OCI-LY1 (cell line): Measurements from ENCODE around the gene CCDC18.

ENCODE experiments used
- H2AFZ ChIP-seq: fragments of 200-600 bp; sonication (generic), shearing (Covaris generic); 2 replicates; pipeline ENCODE4 v1.6.0; 2014; ENCODE audit warnings: antibody characterized with exemption, mild to moderate bottlenecking, low read length
- H3F3A ChIP-seq: fragments of 200-600 bp; sonication (generic), shearing (Covaris generic); 2 replicates; pipeline ENCODE4 v1.6.0; 2014; ENCODE audit warnings: mild to moderate bottlenecking, antibody characterized with exemption, low read length, moderate library complexity; ENCODE audit not compliant: insufficient read depth
- H3K27ac ChIP-seq: fragments of 200-600 bp; sonication (generic); 2 replicates; pipeline ENCODE4 v1.5.1; 2014; ENCODE audit warnings: low read length, mixed run types, mild to moderate bottlenecking, low read depth; ENCODE audit not compliant: poor library complexity, severe bottlenecking
- H3K27me3 ChIP-seq: fragments of 200-600 bp; sonication (generic); 2 replicates; pipeline ENCODE4 v1.6.0; 2014; ENCODE audit warnings: antibody characterized with exemption, mild to moderate bottlenecking, low read length, moderate library complexity; ENCODE audit not compliant: insufficient read depth
- H3K36me3 ChIP-seq: fragments of 200-600 bp; sonication (generic); 2 replicates; pipeline ENCODE4 v1.6.1; 2014; ENCODE audit warnings: mild to moderate bottlenecking, antibody characterized with exemption, low read length, moderate library complexity, mixed read lengths; ENCODE audit not compliant: insufficient read depth
- H3K4me1 ChIP-seq: fragments of 200-600 bp; sonication (generic); 2 replicates; pipeline ENCODE4 v1.5.1; 2014; ENCODE audit warnings: mild to moderate bottlenecking, low read length, moderate library complexity; ENCODE audit not compliant: insufficient read depth, severe bottlenecking
- H3K4me2 ChIP-seq: fragments of 200-600 bp; sonication (generic), shearing (Covaris generic); 2 replicates; pipeline ENCODE4 v1.6.1; 2014; ENCODE audit warnings: low read length
- H3K4me3 ChIP-seq: fragments of 200-600 bp; sonication (generic); 2 replicates; pipeline ENCODE4 v1.5.1; 2014; ENCODE audit warnings: low read length, low read depth, mild to moderate bottlenecking, mixed read lengths; ENCODE audit not compliant: poor library complexity, severe bottlenecking
- H3K79me2 ChIP-seq: fragments of 200-600 bp; shearing (Covaris generic); 2 replicates; pipeline ENCODE4 v1.6.1; 2016; ENCODE audit warnings: mixed run types, low read length, mixed read lengths; ENCODE audit not compliant: insufficient read depth
- H3K9ac ChIP-seq: fragments of 200-600 bp; sonication (generic), shearing (Covaris generic); 2 replicates; pipeline ENCODE4 v1.6.1; 2014; ENCODE audit warnings: mild to moderate bottlenecking, low read length, mixed read lengths
- H3K9me2 ChIP-seq: fragments of 200-600 bp; sonication (generic), shearing (Covaris generic); 2 replicates; pipeline ENCODE4 v1.6.1; 2014; ENCODE audit warnings: low read depth, mild to moderate bottlenecking, low read length, mixed read lengths
- H3K9me3 ChIP-seq: fragments of 200-600 bp; shearing (Covaris generic); 2 replicates; pipeline ENCODE4 v1.6.1; 2014; ENCODE audit warnings: low read length, mixed read lengths
- H4K20me1 ChIP-seq: fragments of 200-600 bp; sonication (generic), shearing (Covaris generic); 2 replicates; pipeline ENCODE4 v1.6.0; 2016; ENCODE audit warnings: mild to moderate bottlenecking, low read length; ENCODE audit not compliant: insufficient read depth
- EZH2 ChIP-seq: fragments of 200-600 bp; sonication (generic), shearing (Covaris generic); IDR thresholded peaks from 2 replicates; pipeline ENCODE4 v1.8.0; 2017; ENCODE audit warnings: borderline replicate concordance, mixed run types, mild to moderate bottlenecking, antibody characterized with exemption, low read length, moderate library complexity, mixed read lengths
- TF ChIP-seq, protein P1 (sequence below): fragments of 200-600 bp; sonication (generic), shearing (Covaris generic); IDR thresholded peaks from 2 replicates; pipeline ENCODE4 v1.5.1; 2017; ENCODE audit warnings: mild to moderate bottlenecking, antibody characterized with exemption, low read length, moderate library complexity, mixed read lengths

The CCDC18 gene

DNA sequence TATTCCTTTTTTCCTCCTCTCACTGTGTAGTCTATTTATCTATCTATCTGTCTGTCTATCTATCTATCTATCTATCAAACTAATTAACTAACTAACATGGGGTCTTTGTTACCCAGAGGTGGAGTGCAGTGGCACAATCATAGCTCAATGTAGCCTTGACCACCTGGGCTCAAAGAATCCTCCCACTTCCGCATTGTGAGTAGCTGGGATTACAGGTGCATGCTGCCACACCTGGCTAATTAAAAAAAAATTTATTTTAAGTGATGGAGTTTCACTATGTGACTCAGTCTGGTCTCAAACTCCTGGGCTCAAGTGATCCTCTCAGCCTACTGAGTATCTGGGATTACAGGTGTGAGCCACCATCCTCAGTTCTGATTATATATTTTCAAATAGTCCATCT lies 71.4 kb downstream of the CCDC18 start:
- no peak overlapping the region for H3K27ac ChIP-seq
- H3K9me2 ChIP-seq, result no peaks in the 10 kb centered on the region
- TF ChIP-seq, protein P1, sequence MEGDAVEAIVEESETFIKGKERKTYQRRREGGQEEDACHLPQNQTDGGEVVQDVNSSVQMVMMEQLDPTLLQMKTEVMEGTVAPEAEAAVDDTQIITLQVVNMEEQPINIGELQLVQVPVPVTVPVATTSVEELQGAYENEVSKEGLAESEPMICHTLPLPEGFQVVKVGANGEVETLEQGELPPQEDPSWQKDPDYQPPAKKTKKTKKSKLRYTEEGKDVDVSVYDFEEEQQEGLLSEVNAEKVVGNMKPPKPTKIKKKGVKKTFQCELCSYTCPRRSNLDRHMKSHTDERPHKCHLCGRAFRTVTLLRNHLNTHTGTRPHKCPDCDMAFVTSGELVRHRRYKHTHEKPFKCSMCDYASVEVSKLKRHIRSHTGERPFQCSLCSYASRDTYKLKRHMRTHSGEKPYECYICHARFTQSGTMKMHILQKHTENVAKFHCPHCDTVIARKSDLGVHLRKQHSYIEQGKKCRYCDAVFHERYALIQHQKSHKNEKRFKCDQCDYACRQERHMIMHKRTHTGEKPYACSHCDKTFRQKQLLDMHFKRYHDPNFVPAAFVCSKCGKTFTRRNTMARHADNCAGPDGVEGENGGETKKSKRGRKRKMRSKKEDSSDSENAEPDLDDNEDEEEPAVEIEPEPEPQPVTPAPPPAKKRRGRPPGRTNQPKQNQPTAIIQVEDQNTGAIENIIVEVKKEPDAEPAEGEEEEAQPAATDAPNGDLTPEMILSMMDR, result no peak
- no peak for TF ChIP-seq EZH2
- H3K36me3 ChIP-seq, result peaks cover 62% of the 10 kb centered on the region
- H3K9me3 ChIP-seq, result peaks cover 5% of the 10 kb centered on the region; the same call in 1 of the 2 replicates
- no peaks in the 10 kb centered on the region for H3K27me3 ChIP-seq
- no peak overlapping the region for H2AFZ ChIP-seq
- no peak overlapping the region for H3K4me2 ChIP-seq
- no peaks in the 10 kb centered on the region for H3K79me2 ChIP-seq
- H3F3A ChIP-seq, result no peaks in the 10 kb centered on the region
- no peaks in the 10 kb centered on the region for H4K20me1 ChIP-seq
- no peaks in the 10 kb centered on the region for H3K4me1 ChIP-seq
- H3K4me3 ChIP-seq, result no peak overlapping the region
- no peak overlapping the region for H3K9ac ChIP-seq

DNA sequence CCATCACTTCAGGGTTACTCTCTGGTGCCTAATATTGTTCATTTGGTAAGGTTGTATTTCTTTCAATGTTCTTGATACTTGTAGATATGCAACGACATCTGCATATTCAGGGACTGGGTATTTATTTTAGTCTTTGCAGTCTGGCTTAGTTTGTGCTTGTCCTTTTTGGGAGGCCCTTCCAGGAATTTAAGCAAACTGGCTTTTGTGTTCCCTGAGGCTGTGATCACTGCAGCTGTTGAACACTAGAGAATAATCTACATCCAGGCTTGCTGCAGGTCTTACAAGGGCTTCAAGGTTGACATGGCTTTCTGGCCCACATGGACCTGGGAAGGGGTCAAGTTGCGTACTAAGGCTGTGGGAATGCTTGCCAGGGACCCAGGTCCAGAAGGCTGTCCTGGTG lies 72.1 kb downstream of the CCDC18 start:
- Histone ChIP-seq H4K20me1 (no peaks in the 10 kb centered on the region), H3K79me2 (no peaks in the 10 kb centered on the region), H3K4me3 (no peak overlapping the region), H3K9ac (no peak overlapping the region), H2AFZ (no peak overlapping the region), H3K9me2 (no peaks in the 10 kb centered on the region), H3F3A (no peaks in the 10 kb centered on the region), H3K36me3 (peaks cover 59% of the 10 kb centered on the region), H3K27me3 (no peaks in the 10 kb centered on the region), H3K4me2 (no peak overlapping the region), H3K27ac (no peak overlapping the region), H3K9me3 (peaks cover 5% of the 10 kb centered on the region; the same call in 1 of the 2 replicates), H3K4me1 (no peaks in the 10 kb centered on the region)
- TF ChIP-seq EZH2, result no peak
- TF ChIP-seq, protein P1, result no peak

DNA sequence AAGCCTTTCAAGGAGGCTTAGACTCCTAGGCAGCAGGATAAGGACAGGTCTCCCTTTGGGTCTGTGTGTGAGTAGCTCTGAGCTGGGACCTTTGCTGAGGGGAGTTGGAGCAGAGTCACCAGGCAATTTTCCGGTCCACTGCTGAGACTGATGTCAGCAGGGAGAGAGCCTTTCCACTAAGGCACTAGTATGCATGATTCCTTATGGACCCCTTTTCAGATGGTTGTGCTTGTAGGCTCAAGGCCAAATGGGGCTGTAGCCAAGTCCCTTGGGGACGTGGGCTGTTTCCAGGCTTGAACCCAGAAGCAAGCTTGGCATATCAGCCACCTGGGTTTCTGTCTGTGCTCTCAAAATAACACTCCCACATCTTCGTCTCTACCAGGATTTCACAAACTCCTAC lies 73.0 kb downstream of the CCDC18 start:
- Histone ChIP-seq H3K9me2 (no peaks in the 10 kb centered on the region), H3K4me3 (no peak overlapping the region), H3K27me3 (no peaks in the 10 kb centered on the region), H3K9me3 (peaks cover 5% of the 10 kb centered on the region; the same call in 1 of the 2 replicates), H3K27ac (no peak overlapping the region), H3K9ac (no peak overlapping the region), H3K79me2 (no peaks in the 10 kb centered on the region), H3K36me3 (peaks cover 62% of the 10 kb centered on the region), H3K4me1 (no peaks in the 10 kb centered on the region), H3K4me2 (no peak overlapping the region), H3F3A (peaks cover 5% of the 10 kb centered on the region; the same call in 1 of the 2 replicates), H2AFZ (no peak overlapping the region), H4K20me1 (no peaks in the 10 kb centered on the region)
- TF ChIP-seq EZH2, result no peak
- TF ChIP-seq, protein P1, result no peak
